A673 (cell line): ENCODE measurements around the gene THADA.

Experiments used
- EZH2 ChIP-seq: fragments of 200-600 bp; sonication (generic); IDR thresholded peaks from 2 replicates; pipeline ENCODE4 v1.6.1; 2017; ENCODE audit warnings: borderline replicate concordance, low read depth, mild to moderate bottlenecking, mixed read lengths, antibody characterized with exemption, low read length; ENCODE audit not compliant: poor library complexity, severe bottlenecking
- TF ChIP-seq, protein P1 (sequence below): fragments of 300-800, 200-600 bp; sonication (generic); conservative IDR thresholded peaks from 2 replicates; pipeline ENCODE4 v1.5.1; 2017; ENCODE audit warnings: low read depth, mild to moderate bottlenecking, antibody characterized with exemption, low read length, moderate library complexity, mixed read lengths

DNA sequence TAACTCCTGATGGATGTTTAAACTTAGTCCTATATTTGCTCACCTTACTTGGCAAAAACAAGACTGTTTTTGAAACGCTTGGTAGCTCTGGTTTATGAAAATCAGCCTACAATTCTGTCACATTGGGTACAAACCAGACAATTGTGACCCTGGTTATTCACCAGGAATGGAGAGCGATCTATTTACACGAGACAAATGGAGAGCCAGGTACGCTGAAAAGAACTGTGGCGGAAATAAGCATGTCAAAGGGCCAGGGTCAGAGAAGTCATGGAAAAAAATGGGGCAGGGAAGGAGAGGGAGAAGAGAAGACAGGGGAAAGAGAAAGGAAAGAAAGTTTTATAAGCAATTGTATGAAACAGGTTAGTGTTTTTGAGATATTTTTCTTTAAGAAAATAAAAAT is 250.0 kb downstream of the THADA start:
- TF ChIP-seq EZH2, result no peak
- TF ChIP-seq, protein P1, sequence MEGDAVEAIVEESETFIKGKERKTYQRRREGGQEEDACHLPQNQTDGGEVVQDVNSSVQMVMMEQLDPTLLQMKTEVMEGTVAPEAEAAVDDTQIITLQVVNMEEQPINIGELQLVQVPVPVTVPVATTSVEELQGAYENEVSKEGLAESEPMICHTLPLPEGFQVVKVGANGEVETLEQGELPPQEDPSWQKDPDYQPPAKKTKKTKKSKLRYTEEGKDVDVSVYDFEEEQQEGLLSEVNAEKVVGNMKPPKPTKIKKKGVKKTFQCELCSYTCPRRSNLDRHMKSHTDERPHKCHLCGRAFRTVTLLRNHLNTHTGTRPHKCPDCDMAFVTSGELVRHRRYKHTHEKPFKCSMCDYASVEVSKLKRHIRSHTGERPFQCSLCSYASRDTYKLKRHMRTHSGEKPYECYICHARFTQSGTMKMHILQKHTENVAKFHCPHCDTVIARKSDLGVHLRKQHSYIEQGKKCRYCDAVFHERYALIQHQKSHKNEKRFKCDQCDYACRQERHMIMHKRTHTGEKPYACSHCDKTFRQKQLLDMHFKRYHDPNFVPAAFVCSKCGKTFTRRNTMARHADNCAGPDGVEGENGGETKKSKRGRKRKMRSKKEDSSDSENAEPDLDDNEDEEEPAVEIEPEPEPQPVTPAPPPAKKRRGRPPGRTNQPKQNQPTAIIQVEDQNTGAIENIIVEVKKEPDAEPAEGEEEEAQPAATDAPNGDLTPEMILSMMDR, result no peak
